Mammary epithelial cell (primary cell): ENCODE data around the gene PODXL2.

Experiments
- EZH2 ChIP-seq: IDR thresholded peaks from 2 replicates; pipeline ENCODE4 v1.6.1; 2012; ENCODE audit warnings: low read length, inconsistent platforms, borderline replicate concordance
- TF ChIP-seq, protein P1 (sequence below), 2 donors: IDR thresholded peaks in 1 of 2; conservative IDR thresholded peaks in 1 of 2; 2 replicates each; pipeline ENCODE4 v1.5.1; 2011 to 2012; ENCODE audit warnings: inconsistent platforms in 2 of 2, low read length in 2 of 2, mild to moderate bottlenecking in 2 of 2, control low read depth in 1 of 2, low read depth in 1 of 2; ENCODE audit not compliant: insufficient read depth in 1 of 2; ENCODE audit errors: extremely low read depth in 1 of 2

DNA sequence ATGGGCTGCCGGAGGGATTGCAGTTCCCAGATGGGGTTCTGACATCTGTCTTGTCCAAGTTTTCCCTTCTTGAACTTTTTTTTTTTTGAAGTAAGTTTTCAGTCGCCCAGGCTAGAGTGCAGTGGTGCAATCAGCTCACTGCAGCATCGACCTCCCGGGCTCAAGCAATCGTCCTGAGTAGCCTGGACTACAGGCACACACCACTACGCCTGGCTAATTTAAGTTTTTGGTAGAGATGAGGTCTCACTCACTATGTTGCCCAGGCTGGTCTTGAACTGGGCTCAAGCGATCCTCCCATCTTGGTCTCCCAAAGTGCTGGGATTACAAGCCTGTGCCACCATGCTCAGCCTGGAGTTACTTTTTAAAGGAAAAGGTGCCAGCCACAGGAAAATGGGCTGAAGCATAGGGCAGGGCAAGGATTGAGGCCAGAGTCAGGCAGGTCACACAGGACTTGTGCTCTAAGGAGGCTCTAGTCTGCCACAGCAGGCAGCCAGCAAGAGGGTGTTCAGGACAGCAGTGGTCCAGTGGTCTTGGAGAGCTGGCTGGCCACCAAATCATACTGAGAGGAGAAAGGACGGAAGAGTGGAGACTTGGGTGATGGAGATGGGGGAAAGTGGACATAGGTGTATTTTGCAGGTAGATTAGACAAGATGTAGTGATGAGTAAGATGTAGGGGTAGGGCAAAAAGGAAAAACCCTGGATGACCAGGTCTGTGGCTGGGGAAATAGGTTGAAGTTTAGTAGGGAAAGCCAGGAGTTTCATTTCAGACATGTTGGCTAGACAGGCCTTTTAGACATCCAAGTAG lies 6.0 kb upstream of the PODXL2 start:
- TF ChIP-seq, protein P1, sequence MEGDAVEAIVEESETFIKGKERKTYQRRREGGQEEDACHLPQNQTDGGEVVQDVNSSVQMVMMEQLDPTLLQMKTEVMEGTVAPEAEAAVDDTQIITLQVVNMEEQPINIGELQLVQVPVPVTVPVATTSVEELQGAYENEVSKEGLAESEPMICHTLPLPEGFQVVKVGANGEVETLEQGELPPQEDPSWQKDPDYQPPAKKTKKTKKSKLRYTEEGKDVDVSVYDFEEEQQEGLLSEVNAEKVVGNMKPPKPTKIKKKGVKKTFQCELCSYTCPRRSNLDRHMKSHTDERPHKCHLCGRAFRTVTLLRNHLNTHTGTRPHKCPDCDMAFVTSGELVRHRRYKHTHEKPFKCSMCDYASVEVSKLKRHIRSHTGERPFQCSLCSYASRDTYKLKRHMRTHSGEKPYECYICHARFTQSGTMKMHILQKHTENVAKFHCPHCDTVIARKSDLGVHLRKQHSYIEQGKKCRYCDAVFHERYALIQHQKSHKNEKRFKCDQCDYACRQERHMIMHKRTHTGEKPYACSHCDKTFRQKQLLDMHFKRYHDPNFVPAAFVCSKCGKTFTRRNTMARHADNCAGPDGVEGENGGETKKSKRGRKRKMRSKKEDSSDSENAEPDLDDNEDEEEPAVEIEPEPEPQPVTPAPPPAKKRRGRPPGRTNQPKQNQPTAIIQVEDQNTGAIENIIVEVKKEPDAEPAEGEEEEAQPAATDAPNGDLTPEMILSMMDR (conservative IDR thresholded peaks at IDR 0.05 in 1 of 2, IDR thresholded peaks at IDR 0.05 in 1 of 2; ENCODE audit: extremely low read depth in 1 of 2, insufficient read depth in 1 of 2, low read depth in 1 of 2, low read length in 2 of 2), result no peak
- TF ChIP-seq EZH2, result no peak
